Amniotic stem cell (primary cell): ENCODE measurements around the gene HS2ST1.
"Not testable (repeated sequence)": the region's sequence is repeated elsewhere in the genome, so short reads cannot be mapped to it uniquely, and the experiment has no call there.

Experiments
- DNase-seq: peaks from one replicate; lab custom pipeline; 2025; lab: John Stamatoyannopoulos, UW

Gene HS2ST1

DNA sequence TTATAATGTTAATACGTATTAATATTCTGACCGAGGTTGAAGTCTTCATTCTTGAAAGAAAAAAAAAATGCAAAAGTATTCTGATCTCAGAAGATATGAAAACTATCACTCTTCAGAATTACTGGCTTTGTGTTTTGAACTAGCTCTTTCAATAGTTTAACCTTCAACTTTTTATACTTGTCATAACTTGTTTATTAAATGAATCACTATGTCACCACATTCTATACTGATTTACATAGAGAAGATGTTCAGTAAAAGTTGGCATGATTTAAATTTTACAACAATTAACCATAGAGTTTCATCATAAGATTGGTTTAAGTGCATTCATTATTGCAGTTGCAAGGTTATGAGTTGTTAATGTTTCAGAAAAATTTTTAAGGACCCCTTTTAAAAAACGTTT lies 57.3 kb downstream of the HS2ST1 start:
- no peak for DNase-seq

DNA sequence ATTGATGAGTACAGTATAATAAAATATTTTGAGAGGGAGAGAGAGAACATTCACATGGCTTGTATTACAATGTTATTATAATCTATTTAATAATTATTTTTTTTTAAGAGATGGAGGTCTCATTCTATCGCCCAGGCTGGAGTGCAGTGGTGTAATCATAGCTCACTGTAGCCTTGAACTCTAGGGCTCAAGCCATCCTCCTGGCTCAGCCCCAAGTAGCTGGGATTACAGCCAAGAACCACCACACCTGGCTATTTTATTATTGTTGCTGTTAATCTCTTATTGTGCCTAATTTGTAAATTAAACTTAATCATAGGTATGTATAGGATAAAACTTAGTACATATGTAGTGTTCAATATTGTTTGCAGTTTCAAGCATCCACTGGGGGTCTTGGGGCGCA lies 57.8 kb downstream of the HS2ST1 start:
- DNase-seq = no peak

DNA sequence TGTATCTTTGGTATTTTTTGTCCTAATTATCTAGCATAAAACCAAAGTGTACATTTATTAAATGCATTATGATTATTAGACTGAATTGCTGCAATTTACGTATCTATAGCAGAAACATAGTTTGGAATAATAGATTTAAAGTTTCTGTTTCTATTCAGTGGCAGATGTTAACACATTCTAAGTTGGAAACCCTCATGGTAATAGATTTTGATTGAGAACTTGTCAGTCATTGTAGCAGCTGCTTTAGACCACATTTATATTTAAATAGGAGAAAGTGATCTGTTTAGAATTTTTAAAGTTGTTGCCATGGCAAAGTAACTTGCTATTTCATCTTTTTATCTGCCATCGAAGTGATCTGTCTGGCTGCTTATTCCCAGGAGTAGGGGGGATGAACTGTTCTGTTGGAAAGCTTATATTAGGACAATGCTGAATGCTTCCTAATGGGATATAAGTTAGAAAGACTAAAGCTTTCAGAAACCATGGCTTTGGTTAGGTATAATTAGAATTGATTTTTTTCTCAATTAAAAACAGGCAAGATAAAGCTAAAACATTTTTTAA lies 61.6 kb downstream of the HS2ST1 start:
- DNase-seq = no peak

DNA sequence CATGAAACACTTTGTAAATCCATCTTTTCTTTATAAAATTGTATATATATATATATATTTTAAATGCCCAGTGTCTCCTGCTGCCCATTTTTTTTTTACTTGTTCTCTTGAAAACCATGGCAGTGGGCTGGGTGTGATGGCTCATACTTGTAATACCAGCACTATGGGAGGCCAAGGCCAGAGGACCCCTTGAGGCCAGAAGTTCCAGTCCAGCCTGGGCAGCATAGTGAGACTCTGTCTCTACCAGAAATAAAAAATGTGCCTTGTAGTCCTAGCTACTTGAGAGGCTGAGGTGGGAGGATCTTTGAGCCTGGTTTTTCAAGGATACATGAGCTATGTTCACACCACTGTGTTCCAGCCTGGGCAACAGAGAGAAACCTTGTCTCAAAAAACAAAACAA lies 62.2 kb downstream of the HS2ST1 start:
- no peak for DNase-seq

DNA sequence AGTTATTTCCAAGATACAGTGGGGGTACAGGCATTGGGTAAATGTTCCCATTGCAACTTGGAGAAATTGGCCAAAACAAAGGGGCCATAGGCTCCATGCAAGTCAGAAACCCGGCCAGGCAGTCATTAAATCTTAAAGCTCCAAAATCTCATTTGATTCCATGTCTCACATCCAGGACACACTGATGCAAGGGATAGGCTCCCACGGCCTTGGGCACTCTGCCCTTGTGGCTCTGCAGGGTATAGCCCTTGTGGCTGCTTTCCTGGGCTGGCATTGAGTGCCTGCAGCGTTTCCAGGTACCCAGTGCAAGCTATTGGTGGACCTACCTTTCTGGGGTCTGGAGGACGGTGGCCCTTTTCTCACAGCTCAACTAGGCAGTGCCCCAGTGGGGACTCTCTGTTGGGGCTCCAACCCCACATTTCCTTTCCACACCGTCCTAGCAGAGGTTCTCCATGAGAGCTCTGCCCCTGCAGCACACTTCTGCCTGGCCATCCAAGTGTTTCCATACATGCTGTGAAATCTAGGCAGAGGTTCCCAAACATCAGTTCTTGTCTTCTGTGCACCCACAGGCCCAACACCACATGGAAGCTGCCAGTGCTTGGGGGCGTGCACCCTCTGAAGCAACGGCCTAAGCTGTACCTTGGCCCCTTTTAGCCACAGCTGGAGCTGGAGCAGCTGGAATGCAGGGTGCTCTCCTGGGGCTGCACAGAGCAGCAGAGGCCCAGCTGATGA lies 67.2 kb downstream of the HS2ST1 start:
- DNase-seq = no peak

DNA sequence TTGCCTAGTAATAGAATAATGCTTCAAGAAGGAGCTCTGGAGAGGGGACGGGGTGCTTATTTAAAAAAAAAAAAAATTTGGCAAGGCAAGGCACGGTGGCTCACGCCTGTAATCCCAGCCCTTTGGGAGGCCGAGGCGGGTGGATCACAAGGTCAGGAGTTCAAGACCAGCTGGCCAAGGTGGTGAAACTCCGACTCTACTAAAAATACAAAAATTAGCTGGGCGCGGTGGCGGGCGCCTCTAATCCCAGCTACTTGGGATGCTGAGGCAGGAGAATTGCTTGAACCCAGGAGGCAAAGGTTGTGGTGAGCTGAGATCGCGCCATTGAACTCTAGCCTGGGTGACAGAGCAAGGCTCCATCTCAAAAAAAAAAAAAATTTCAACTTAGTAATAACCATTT lies 69.2 kb downstream of the HS2ST1 start:
- not testable (repeated sequence) for DNase-seq

DNA sequence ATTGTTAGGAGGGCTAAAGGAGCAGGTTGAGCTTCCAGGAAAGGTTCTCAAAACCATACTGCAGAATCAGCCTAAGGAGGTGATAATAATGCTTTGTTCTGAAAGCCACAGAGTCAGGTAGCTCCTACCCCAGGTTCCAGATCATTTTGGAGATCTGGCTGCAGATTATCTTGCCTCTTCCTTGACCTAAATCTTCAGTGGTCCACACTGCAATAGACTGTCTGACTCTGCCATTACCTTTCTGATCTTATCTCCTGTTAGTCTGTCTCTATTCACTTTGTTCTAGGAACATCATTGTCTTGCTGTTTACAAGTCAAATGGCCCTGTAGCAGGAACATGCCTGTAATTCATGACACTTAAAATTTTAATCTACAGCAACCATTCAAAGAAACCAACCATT lies 73.0 kb downstream of the HS2ST1 start:
- no peak for DNase-seq

DNA sequence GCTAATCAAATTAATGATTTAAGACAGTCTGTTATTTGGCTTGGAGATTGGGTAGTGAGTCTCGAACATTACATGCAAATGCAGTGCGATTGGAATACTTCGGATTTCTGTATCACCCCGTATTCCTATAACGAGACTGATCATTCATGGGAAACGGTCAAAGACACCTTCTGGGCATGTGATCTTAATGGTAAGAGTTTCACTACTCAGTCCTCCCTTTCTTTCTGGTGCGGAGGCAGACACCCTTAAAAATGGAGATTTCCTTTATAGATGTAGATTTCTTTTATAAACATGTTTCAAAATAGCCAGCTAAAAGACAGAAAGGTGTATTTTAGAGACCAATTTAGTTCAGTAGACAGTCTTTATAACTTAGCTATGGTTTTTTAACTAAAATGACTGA lies 74.4 kb downstream of the HS2ST1 start:
- no peak for DNase-seq

DNA sequence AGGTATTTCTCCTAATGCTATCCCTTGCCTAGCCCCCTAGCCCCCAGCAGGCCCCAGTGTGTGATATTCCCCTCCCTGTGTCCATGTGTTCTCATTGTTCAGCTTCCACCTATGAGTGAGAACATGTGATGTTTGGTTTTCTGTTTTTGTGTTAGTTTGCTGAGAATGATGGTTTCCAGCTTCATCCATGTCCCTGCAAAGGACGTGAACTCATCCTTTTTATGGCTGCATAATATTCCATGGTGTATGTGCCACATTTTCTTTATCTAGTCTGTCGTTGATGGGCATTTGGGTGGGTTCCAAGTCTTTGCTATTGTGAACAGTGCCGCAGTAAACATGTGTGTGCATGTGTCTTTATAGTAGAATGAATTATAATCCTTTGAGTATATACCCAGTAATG lies 75.3 kb downstream of the HS2ST1 start:
- DNase-seq = not testable (repeated sequence)

DNA sequence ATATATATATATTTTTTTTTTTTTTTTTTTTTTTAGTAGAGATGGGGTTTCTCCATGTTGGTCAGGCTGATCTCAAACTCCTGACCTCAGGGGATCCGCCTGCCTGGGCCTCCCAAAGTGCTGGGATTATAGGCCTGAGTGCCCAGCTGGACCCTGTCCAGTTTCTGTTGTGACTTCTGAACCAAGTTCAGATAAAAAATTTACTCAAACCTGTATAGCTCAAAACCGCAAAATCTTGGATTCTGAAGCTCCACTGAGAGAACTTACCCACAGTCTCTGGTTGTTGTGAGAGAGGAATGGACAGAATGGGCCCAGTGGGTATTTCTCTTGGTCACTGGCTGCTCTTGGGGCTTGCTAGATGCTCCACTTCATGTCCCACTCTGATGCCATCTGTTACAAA lies 76.4 kb downstream of the HS2ST1 start:
- no peak for DNase-seq

DNA sequence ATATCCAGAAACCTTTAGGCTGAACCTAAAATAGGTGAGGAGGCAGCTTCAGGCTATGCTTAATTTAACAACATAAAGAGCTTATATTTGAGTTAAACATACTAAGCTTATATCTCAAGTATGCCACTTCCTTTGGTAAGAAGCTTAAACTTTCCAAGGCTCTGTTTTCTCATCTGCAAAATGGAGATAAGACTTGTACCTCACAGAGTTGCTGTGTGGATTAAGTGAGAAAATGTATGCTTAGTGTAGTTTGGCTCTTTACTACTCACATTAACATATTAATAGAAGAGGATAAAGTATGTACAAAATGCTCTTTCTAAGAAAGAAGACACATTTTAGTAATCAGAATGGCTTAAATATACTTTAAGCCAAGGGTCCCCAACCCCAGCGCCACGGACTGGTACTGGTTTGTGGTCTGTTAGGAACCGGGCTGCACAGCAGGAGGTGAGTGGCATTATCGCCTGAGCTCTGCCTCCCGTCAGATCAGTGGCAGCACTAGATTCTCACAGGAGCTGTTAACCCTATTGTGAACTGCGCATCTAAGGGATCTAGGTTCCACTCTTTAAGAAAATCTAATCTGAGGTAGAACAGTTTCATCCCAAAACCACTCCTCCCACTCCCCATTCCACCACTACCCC lies 77.2 kb downstream of the HS2ST1 start:
- DNase-seq = no peak

DNA sequence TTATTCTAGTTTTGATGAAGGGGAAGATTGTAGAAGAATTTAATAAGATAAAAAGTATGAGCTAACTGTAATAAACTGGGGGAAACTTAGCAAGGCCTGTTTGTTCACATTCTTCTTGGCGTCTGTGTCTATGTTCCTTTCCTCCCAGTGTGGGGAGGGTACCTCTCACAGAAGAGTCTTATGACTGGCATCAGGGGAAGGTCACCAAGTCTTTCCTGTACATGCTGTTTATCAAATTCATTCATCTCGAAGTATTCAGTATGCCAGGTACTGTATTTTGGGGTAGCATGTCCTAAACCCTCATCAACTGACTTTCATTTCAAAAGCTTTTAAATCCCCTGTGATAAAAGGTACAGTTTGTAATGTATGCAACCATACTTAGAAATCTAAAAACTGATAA lies 78.4 kb downstream of the HS2ST1 start:
- DNase-seq = no peak

DNA sequence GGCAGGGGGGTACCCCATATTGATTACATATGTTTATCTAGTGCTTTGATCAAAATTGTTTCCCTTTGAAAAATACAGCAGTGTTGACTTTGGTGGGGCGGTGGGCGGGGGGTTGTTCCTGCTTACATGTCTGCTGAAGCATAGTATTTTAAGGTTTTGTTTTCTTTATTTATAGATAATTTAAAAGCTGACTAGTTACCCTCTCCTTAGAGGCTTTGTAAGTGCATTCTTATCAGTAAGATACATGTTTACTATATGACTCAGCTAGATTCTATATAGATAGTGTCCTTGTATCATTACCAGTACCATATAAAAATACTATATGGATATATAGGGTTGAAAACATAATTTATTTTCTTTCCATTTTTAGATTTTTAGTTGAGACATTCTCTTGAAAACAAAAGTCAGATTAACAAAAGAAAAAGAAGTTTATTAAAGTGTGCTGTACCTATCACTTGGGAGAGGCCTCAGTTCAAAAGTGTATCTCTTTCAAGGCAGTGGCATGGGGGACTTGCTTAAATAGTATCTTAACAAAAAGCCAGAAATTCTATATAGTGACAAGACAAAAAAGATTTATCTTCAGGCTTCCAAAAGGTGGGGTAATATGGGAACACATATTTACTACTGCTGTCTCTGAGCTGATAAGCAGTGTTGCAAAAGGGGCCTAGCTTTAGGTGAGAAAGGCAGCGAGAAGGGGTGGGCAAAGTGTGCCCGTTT lies 79.0 kb downstream of the HS2ST1 start:
- DNase-seq = no peak

DNA sequence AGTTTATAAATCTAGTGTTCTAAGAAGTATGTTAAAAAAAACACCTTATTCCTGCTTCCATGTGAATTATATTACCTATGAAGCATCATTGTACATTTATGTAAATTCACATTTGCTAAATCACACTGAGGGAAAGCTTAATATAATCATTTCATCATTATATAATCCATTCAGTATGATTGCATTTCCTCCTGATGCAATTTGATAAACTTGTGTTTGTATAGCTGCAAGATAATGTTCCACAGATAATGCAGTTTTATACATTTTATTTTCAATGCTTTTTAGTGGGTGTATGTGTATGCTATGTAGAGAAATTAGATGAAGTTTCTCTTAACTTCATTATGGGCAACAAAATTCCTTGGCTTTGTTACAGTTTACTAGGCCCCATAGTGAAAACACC lies 79.6 kb downstream of the HS2ST1 start:
- DNase-seq = no peak

DNA sequence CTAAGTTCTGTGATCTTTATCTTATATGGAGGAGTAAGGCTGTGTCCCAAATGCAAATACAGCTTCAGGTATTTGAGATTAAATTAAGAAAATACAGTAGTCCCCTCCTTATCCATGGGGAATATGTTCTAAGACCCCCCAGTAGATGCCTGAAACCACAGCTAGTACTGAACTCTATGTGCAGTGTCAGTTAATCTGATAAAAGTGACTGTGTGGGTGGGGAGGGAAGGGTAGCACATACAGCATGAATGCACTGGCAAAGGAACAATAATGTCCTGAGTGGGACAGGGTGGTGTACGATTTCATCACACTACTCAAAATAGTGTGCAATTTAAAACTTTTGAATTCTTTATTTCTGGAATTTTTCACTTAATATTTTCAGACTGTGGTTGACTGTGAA lies 83.1 kb downstream of the HS2ST1 start:
- DNase-seq = no peak

DNA sequence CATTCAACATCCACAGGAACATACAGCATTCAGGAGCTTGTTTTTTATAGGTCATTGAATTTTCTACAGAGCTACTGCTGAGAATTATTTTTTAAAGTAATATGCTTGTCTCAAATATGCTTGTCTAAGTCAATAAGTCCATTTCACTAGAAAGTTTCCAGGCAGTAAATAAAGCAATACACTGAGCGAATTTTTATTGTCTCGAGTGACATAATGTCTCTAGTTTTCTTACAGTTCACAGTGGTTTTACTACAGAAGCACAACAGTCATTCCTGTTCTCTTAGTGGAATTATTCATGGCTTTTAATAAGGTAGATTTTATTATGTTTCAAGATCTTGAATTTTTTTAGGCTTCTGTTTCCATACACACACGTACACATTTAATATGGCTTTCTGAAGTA lies 83.8 kb downstream of the HS2ST1 start:
- DNase-seq = no peak

DNA sequence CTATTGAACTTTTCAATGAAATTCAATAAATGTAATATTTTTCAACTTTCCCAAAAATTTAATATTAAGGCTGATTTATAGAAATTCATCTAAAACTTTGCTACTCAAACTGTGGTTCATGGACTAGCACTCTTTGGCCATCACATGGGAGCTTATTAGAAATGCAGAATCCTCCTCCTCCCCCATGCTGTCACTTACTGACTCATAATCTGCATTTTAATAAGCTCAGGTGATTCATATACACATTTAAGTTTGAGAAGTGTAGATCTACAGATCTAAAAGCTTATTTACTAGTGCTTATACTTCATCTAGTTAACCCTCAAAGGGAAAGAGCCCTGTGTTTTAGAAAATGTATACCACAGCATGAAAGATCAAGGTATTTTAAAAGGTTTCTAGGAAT lies 84.3 kb downstream of the HS2ST1 start:
- no peak for DNase-seq

DNA sequence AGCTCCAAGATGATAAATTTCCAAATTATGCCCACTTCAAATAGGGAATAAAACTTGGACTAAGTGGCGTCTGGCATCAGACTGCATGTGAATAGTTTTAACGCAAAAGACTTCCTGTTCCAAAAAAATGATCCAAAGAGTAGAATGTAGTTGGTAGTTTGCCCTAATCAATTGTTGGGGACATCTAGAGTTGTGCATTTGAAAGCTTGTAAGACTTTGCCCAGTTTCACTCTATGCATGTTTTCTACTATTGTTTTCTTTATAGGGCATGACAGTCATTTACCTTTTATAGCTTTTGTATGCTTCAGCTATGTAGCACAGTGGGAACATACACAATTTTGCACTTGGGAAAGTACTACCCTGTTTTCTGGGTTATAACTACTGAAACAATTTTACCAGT lies 86.0 kb downstream of the HS2ST1 start:
- DNase-seq = no peak

DNA sequence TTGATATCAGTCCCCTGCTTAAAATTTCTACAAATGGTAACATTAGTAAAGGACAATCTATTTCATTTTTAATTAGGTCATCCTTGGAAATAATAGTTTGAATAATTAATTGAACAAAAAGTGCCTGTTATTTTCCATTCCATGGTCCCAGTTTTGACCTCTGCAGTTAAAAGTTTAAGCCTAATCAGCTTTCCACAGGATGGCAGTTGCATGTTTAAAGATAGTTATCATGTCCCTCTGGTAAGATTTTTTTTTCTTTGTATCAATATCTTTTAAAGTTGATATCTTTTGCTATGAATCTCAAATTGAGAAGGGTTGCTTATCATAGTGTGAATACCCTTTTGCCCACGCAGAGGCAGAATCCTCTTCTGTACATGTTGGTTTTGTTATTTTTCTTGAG lies 90.4 kb downstream of the HS2ST1 start:
- DNase-seq = no peak

DNA sequence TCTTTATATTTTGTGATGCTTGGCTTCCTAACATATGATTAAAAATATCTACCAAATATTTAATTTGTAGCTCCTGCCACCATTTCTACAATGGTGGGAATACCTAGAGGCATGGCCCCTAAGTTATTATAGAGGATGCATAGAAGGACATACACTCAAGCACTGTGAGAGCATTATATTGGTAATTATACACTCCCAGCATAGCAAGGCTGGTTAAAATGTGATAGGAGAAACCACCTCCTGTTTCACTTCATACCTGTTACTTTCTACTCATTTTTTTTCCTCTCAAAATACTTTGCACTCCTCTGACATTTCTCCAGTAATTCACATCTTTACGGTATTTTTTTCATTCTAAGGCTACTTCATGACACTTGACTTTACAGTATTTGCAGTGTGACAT lies 92.9 kb downstream of the HS2ST1 start:
- no peak for DNase-seq

DNA sequence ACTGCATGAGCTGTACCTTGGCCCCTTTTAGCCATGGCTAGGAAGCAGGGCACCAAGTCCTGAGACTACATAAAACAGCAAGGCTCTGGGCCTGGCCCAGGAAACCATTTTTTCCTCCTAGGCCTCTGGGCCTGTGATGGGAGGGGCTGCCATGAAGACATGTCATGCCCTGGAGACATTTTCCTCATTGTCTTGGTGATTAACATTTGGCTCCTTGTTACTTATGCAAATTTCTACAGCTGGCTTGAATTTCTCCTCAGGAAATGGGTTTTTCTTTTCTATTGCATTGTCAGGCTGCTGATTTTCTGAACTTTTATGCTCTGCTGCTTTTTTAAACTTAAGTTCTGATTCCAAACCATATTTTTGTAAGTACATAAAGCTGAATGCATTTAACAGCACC lies 99.0 kb downstream of the HS2ST1 start:
- not testable (repeated sequence) for DNase-seq

DNA sequence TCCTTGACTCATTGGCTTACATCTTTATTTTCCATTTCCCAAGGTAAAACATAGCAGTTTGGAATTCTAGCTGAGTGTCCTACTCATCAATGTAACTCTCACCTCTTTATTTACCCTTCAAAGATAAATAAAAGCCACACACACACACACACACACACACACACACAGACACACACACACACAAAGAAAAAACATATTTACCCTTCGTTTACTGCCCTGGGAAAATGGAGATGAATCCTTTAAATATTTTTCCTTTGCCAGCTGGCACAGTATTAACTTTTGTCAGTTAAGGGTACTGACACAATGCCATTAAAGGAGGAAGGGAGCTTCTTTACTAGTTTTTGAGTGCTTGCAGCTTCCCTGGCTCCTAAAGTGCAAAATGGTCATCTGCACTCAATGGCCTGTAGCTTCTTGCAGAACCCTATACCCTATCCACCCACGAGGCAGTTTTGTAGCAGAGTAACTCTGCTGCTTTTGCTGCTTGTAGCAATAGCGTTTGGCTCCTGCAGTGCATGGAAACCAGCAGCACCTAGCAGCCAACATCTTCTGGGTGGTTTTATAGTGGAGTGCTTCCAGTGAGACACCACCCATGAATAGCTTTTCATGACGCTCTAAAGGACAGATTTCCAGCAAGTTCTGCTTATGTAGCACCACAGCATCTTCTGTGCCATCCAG lies 103.7 kb downstream of the HS2ST1 start:
- no peak for DNase-seq

DNA sequence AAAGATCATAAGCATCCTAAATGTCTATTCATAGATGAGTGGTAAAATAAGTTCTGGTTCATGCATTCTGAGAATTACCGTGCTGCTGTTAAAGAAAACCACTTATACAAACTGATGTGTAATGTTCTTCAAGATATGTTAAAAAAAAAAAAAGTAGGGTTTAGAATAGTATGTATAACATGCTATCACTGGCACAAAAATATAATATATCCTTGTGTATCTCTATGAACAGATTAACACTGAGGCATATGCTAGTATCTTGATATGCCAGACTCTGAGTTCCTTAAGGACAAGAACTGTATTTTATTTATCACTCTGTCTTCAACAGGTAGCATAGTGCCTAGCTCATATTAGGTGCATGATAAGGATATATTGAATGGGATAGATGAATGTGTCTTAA lies 108.9 kb downstream of the HS2ST1 start:
- DNase-seq = no peak
